BJ (cell line): ENCODE data around the gene NUDCD3. TPM values are rescaled to one million over a fixed set of nuclear protein-coding genes. Genes with fewer than 3 reads are reported as not detected.

Experiments
- CTCF ChIA-PET: fragments of 350-600 bp; formaldehyde crosslinking; extraction: SDS; loops from one replicate; lab custom pipeline; 2021; ENCODE audit warnings: antibody characterized with exemption, inconsistent platforms; lab: Yijun Ruan, JAX
- POLR2A ChIA-PET: fragments of 300-600 bp; sonication (Branson Sonifier 250); formaldehyde crosslinking; extraction: SDS; loops from one replicate; lab custom pipeline; 2021; ENCODE audit warnings: antibody characterized with exemption; lab: Charles Lee
- DNase-seq: peaks from one replicate; pipeline ENCODE4 v3.0.0-alpha.2; 2011; ENCODE audit warnings: low read depth
- H3K27me3 ChIP-seq: 2 replicates; pipeline ENCODE4 v1.6.0; 2011; ENCODE audit warnings: low read length; ENCODE audit not compliant: control insufficient read depth, insufficient read depth
- H3K36me3 ChIP-seq: 2 replicates; pipeline ENCODE4 v1.5.1; 2011; ENCODE audit warnings: low read length; ENCODE audit not compliant: control insufficient read depth, insufficient read depth
- H3K4me3 ChIP-seq: 2 replicates; pipeline ENCODE4 v1.5.1; 2011; ENCODE audit warnings: low read depth, mild to moderate bottlenecking, control low read depth, low read length
- CTCF ChIP-seq: IDR thresholded peaks from 2 replicates; pipeline ENCODE4 v1.5.1; 2011; ENCODE audit warnings: low read depth, mild to moderate bottlenecking, control low read depth, inconsistent platforms, low read length, moderate library complexity; ENCODE audit not compliant: insufficient read depth
- polyA plus RNA-seq: library from polyadenylated mRNA; depleted of rRNA; stranded (reverse); fragments of >200 nt; gene quantifications from 2 replicates; pipeline ENCODE4 v1.2.3, GENCODE V29; 2011

NUDCD3 gene
- polyA plus RNA-seq, 1 experiment: 82.8 TPM

GRCh38 chr7:44496385-44496784 lies 5.9 kb upstream of the NUDCD3 start:
- no peak overlapping the region for H3K4me3 ChIP-seq
- no peak for DNase-seq
- POLR2A ChIA-PET: interaction anchor here (0.6 kb wide), 1 partner anchor 273 kb away, joined by 3 read pairs; no protein-coding TSS in a partner anchor
- CTCF ChIA-PET: no interaction called here
- H3K36me3 ChIP-seq: no peaks in the 10 kb centered on the region
- TF ChIP-seq CTCF: no peak
- H3K27me3 ChIP-seq: peaks cover 3% of the 10 kb centered on the region; the same call in 1 of the 2 replicates

GRCh38 chr7:44494960-44495359 lies 4.5 kb upstream of the NUDCD3 start:
- ChIA-PET CTCF (no interaction called here), POLR2A (no interaction called here)
- H3K27me3 ChIP-seq: peaks cover 3% of the 10 kb centered on the region; the same call in 1 of the 2 replicates
- no peak for DNase-seq
- H3K4me3 ChIP-seq: no peak overlapping the region
- no peak for TF ChIP-seq CTCF
- no peaks in the 10 kb centered on the region for H3K36me3 ChIP-seq

- peak overlapping the region; percentile 75 for H3K4me3 ChIP-seq
- DNase-seq: no peak
- POLR2A ChIA-PET: no interaction called here
- CTCF ChIA-PET: interaction anchor here (0.7 to 3.2 kb wide), 6 partner anchors 21 to 291 kb away, joined by 3 to 14 read pairs (median 7); partner anchors contain the start of gene YKT6
- no peaks in the 10 kb centered on the region for H3K36me3 ChIP-seq
- no peak for TF ChIP-seq CTCF
- H3K27me3 ChIP-seq: peaks cover 2% of the 10 kb centered on the region; the same call in 1 of the 2 replicates
Measured at GRCh38 chr7:44491229-44491628, 771 bp upstream of the NUDCD3 start.

GRCh38 chr7:44489955-44490350 lies 505 bp downstream of the NUDCD3 start:
- ChIA-PET POLR2A (interaction anchor here (0.7 kb wide), 1 partner anchor 451 kb away, joined by 4 read pairs; no protein-coding TSS in a partner anchor), CTCF (interaction anchor here (1.2 to 3.2 kb wide), 6 partner anchors 9 to 249 kb away, joined by 3 to 14 read pairs (median 7); no protein-coding TSS in a partner anchor)
- no peak for TF ChIP-seq CTCF
- no peak for DNase-seq
- H3K36me3 ChIP-seq: peaks cover 1% of the 10 kb centered on the region; the same call in 1 of the 2 replicates
- H3K27me3 ChIP-seq: no peaks in the 10 kb centered on the region
- peak overlapping the region; percentile 75 for H3K4me3 ChIP-seq

GRCh38 chr7:44488955-44489354 lies 1.5 kb downstream of the NUDCD3 start:
- Histone ChIP-seq H3K4me3 (peak overlapping the region; percentile 75), H3K36me3 (peaks cover 4% of the 10 kb centered on the region; the same call in 1 of the 2 replicates), H3K27me3 (no peaks in the 10 kb centered on the region)
- POLR2A ChIA-PET: no interaction called here
- no peak for DNase-seq
- no peak for TF ChIP-seq CTCF
- CTCF ChIA-PET: interaction anchor here (0.6 to 3.1 kb wide), 2 partner anchors 137 to 248 kb away, joined by 3 to 10 read pairs; no protein-coding TSS in a partner anchor
